ENCODE results near the gene BPTF.
"Not testable (repeated sequence)": the region's sequence is repeated elsewhere in the genome, so short reads cannot be mapped to it uniquely, and the experiment has no call there.

Gene BPTF

GRCh38 chr17:67848846-67849245, 23.5 kb downstream of the BPTF start:
- not testable (repeated sequence) for H3K27me3 Mint-ChIP-seq (ENCODE audit: low read depth); H3K9me3 Mint-ChIP-seq
- H3K36me3 Mint-ChIP-seq (ENCODE audit: low read depth), result peaks cover 12% of the 10 kb centered on the region

GRCh38 chr17:67850991-67851631, 25.8 kb downstream of the BPTF start:
- H3K9me3 Mint-ChIP-seq, result no peaks in the 10 kb centered on the region
- H3K27me3 Mint-ChIP-seq (ENCODE audit: low read depth), result no peaks in the 10 kb centered on the region
- peaks cover 32% of the 10 kb centered on the region for H3K4me1 Mint-ChIP-seq (ENCODE audit: low read depth)
- H3K27ac Mint-ChIP-seq, result no peak overlapping the region
- no peak overlapping the region for H3K4me3 Mint-ChIP-seq
- H3K36me3 Mint-ChIP-seq (ENCODE audit: low read depth), result peaks cover 26% of the 10 kb centered on the region

More at GRCh38 chr17:67848846-67849245, 23.5 kb downstream of the BPTF start:
- peaks cover 21% of the 10 kb centered on the region for H3K4me1 Mint-ChIP-seq (ENCODE audit: low read depth)
- H3K4me3 Mint-ChIP-seq, H3K27ac Mint-ChIP-seq: not testable (repeated sequence)

- no peaks in the 10 kb centered on the region for H3K9me3 Mint-ChIP-seq
- no peak overlapping the region for H3K4me3 Mint-ChIP-seq
- peaks cover 25% of the 10 kb centered on the region for H3K36me3 Mint-ChIP-seq (ENCODE audit: low read depth)
- H3K27ac Mint-ChIP-seq, result no peak overlapping the region
- no peaks in the 10 kb centered on the region for H3K27me3 Mint-ChIP-seq (ENCODE audit: low read depth)
- H3K4me1 Mint-ChIP-seq (ENCODE audit: low read depth), result peaks cover 34% of the 10 kb centered on the region
Measured at GRCh38 chr17:67853703-67854102, 28.4 kb downstream of the BPTF start.

GRCh38 chr17:67854378-67854777, 29.1 kb downstream of the BPTF start:
- peaks cover 30% of the 10 kb centered on the region for H3K4me1 Mint-ChIP-seq (ENCODE audit: low read depth)
- H3K27ac Mint-ChIP-seq, result peak overlapping the region; percentile 60
- H3K36me3 Mint-ChIP-seq (ENCODE audit: low read depth), result peaks cover 21% of the 10 kb centered on the region
- H3K9me3 Mint-ChIP-seq, result no peaks in the 10 kb centered on the region
- H3K4me3 Mint-ChIP-seq, result no peak overlapping the region
- H3K27me3 Mint-ChIP-seq (ENCODE audit: low read depth), result no peaks in the 10 kb centered on the region

- Mint-ChIP-seq H3K9me3 (no peaks in the 10 kb centered on the region), H3K4me3 (peak overlapping the region; percentile 27)
Measured at GRCh38 chr17:67855504-67856324, 30.4 kb downstream of the BPTF start.

GRCh38 chr17:67856402-67856801, 31.1 kb downstream of the BPTF start:
- not testable (repeated sequence) for H3K27ac Mint-ChIP-seq; H3K27me3 Mint-ChIP-seq (ENCODE audit: low read depth); H3K9me3 Mint-ChIP-seq
- Mint-ChIP-seq H3K36me3 (ENCODE audit: low read depth) (peaks cover 18% of the 10 kb centered on the region), H3K4me3 (peak overlapping the region; percentile 43), H3K4me1 (ENCODE audit: low read depth) (peaks cover 29% of the 10 kb centered on the region)

More at GRCh38 chr17:67855504-67856324, 30.4 kb downstream of the BPTF start:
- Mint-ChIP-seq H3K36me3 (ENCODE audit: low read depth) (peaks cover 19% of the 10 kb centered on the region), H3K27ac (peak overlapping the region; percentile 21), H3K4me1 (ENCODE audit: low read depth) (peaks cover 28% of the 10 kb centered on the region), H3K27me3 (ENCODE audit: low read depth) (no peaks in the 10 kb centered on the region)

GRCh38 chr17:67862614-67863217, 37.4 kb downstream of the BPTF start:
- Mint-ChIP-seq H3K27me3 (ENCODE audit: low read depth) (no peaks in the 10 kb centered on the region), H3K4me3 (no peak overlapping the region), H3K27ac (no peak overlapping the region), H3K9me3 (no peaks in the 10 kb centered on the region), H3K4me1 (ENCODE audit: low read depth) (peaks cover 31% of the 10 kb centered on the region), H3K36me3 (ENCODE audit: low read depth) (peaks cover 12% of the 10 kb centered on the region)

- H3K36me3 Mint-ChIP-seq (ENCODE audit: low read depth), result peaks cover 15% of the 10 kb centered on the region
- H3K4me3 Mint-ChIP-seq, result no peak overlapping the region
- H3K27me3 Mint-ChIP-seq (ENCODE audit: low read depth), result no peaks in the 10 kb centered on the region
- no peaks in the 10 kb centered on the region for H3K9me3 Mint-ChIP-seq
- H3K4me1 Mint-ChIP-seq (ENCODE audit: low read depth), result peaks cover 33% of the 10 kb centered on the region
- peak overlapping the region; percentile 62 for H3K27ac Mint-ChIP-seq
Measured at GRCh38 chr17:67863624-67864247, 38.4 kb downstream of the BPTF start.

- H3K27ac Mint-ChIP-seq, result no peak overlapping the region
- H3K36me3 Mint-ChIP-seq (ENCODE audit: low read depth), result peaks cover 21% of the 10 kb centered on the region
- H3K9me3 Mint-ChIP-seq, result no peaks in the 10 kb centered on the region
- H3K4me1 Mint-ChIP-seq (ENCODE audit: low read depth), result peaks cover 33% of the 10 kb centered on the region
- H3K4me3 Mint-ChIP-seq, result no peak overlapping the region
- H3K27me3 Mint-ChIP-seq (ENCODE audit: low read depth), result no peaks in the 10 kb centered on the region
Measured at GRCh38 chr17:67865438-67865837, 40.1 kb downstream of the BPTF start.

GRCh38 chr17:67867591-67867990, 42.3 kb downstream of the BPTF start:
- Mint-ChIP-seq H3K4me1 (ENCODE audit: low read depth) (peaks cover 26% of the 10 kb centered on the region), H3K36me3 (ENCODE audit: low read depth) (peaks cover 24% of the 10 kb centered on the region), H3K9me3 (no peaks in the 10 kb centered on the region), H3K27ac (no peak overlapping the region), H3K4me3 (no peak overlapping the region), H3K27me3 (ENCODE audit: low read depth) (no peaks in the 10 kb centered on the region)

GRCh38 chr17:67868176-67868575, 42.9 kb downstream of the BPTF start:
- Mint-ChIP-seq H3K27ac (peak overlapping the region; percentile 34), H3K9me3 (no peaks in the 10 kb centered on the region), H3K27me3 (ENCODE audit: low read depth) (no peaks in the 10 kb centered on the region), H3K4me1 (ENCODE audit: low read depth) (peaks cover 23% of the 10 kb centered on the region), H3K36me3 (ENCODE audit: low read depth) (peaks cover 22% of the 10 kb centered on the region), H3K4me3 (no peak overlapping the region)

- peaks cover 6% of the 10 kb centered on the region for H3K4me1 Mint-ChIP-seq (ENCODE audit: low read depth)
- H3K27me3 Mint-ChIP-seq (ENCODE audit: low read depth), result no peaks in the 10 kb centered on the region
- no peak overlapping the region for H3K27ac Mint-ChIP-seq
Measured at GRCh38 chr17:67879662-67880061, 54.4 kb downstream of the BPTF start.

GRCh38 chr17:67881083-67881482, 55.8 kb downstream of the BPTF start:
- Mint-ChIP-seq H3K27me3 (ENCODE audit: low read depth) (no peaks in the 10 kb centered on the region), H3K27ac (no peak overlapping the region), H3K4me1 (ENCODE audit: low read depth) (peaks cover 8% of the 10 kb centered on the region), H3K4me3 (no peak overlapping the region), H3K36me3 (ENCODE audit: low read depth) (peaks cover 21% of the 10 kb centered on the region), H3K9me3 (no peaks in the 10 kb centered on the region)

More at GRCh38 chr17:67879662-67880061, 54.4 kb downstream of the BPTF start:
- H3K36me3 Mint-ChIP-seq (ENCODE audit: low read depth), result peaks cover 18% of the 10 kb centered on the region
- no peak overlapping the region for H3K4me3 Mint-ChIP-seq
- no peaks in the 10 kb centered on the region for H3K9me3 Mint-ChIP-seq

GRCh38 chr17:67884741-67885140, 59.4 kb downstream of the BPTF start:
- H3K36me3 Mint-ChIP-seq (ENCODE audit: low read depth), result peaks cover 24% of the 10 kb centered on the region
- H3K27ac Mint-ChIP-seq, result no peak overlapping the region
- no peak overlapping the region for H3K4me3 Mint-ChIP-seq

More at GRCh38 chr17:67884741-67885140, 59.4 kb downstream of the BPTF start:
- Mint-ChIP-seq H3K4me1 (ENCODE audit: low read depth) (peaks cover 4% of the 10 kb centered on the region), H3K27me3 (ENCODE audit: low read depth) (no peaks in the 10 kb centered on the region), H3K9me3 (no peaks in the 10 kb centered on the region)
